22Rv1 (cell line): ENCODE measurements around the gene CPSF3.
"Not testable (repeated sequence)": the region's sequence is repeated elsewhere in the genome, so short reads cannot be mapped to it uniquely, and the experiment has no call there.

Experiments used
- H3K27ac ChIP-seq: fragments of 450-650 bp; 2 replicates; pipeline ENCODE4 v1.5.1; 2017
- ZFX ChIP-seq: fragments of 450-650 bp; IDR thresholded peaks from 2 replicates; pipeline ENCODE4 v1.6.1; 2017; ENCODE audit warnings: antibody characterized with exemption, borderline replicate concordance
- TF ChIP-seq, protein P1 (sequence below): fragments of 450-650 bp; IDR thresholded peaks from 2 replicates; pipeline ENCODE4 v1.5.1; 2017; ENCODE audit warnings: mild to moderate bottlenecking

The CPSF3 gene

DNA sequence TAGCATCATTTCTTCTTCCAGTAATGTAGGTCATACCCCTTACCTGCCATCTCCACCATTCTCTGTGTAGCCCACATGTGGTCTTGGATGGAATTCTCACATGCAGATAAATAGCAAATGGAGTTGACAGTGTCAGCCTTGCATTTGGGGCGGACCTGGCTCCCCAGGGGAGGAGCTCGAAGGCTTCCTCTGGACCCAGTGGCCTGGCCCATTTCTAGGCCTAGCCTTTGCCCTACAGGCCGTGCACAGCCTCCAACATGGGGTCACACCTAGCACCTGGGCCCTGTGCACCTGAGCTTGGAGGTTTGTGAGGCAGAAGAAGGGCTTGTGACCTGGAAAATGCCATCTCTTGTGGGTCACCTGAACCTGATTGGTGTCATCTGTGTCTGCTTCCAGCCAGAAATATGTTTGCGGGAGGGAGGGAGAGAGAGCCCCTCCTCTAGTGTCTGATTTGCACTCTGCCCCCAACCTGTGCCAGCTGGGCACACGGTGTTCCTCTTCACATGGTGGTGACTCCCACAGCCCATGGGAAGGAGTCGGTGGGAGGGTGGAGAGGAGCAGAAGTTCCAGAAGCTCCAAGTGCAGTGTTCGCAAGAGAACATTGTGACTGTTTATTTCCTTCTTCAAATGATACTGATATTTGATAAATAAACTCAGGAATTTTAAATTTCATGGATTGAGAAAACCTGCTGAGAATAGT, 33.2 kb upstream of the CPSF3 start:
- no peak overlapping the region for H3K27ac ChIP-seq
- TF ChIP-seq, protein P1, sequence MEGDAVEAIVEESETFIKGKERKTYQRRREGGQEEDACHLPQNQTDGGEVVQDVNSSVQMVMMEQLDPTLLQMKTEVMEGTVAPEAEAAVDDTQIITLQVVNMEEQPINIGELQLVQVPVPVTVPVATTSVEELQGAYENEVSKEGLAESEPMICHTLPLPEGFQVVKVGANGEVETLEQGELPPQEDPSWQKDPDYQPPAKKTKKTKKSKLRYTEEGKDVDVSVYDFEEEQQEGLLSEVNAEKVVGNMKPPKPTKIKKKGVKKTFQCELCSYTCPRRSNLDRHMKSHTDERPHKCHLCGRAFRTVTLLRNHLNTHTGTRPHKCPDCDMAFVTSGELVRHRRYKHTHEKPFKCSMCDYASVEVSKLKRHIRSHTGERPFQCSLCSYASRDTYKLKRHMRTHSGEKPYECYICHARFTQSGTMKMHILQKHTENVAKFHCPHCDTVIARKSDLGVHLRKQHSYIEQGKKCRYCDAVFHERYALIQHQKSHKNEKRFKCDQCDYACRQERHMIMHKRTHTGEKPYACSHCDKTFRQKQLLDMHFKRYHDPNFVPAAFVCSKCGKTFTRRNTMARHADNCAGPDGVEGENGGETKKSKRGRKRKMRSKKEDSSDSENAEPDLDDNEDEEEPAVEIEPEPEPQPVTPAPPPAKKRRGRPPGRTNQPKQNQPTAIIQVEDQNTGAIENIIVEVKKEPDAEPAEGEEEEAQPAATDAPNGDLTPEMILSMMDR: no peak
- no peak for TF ChIP-seq ZFX

DNA sequence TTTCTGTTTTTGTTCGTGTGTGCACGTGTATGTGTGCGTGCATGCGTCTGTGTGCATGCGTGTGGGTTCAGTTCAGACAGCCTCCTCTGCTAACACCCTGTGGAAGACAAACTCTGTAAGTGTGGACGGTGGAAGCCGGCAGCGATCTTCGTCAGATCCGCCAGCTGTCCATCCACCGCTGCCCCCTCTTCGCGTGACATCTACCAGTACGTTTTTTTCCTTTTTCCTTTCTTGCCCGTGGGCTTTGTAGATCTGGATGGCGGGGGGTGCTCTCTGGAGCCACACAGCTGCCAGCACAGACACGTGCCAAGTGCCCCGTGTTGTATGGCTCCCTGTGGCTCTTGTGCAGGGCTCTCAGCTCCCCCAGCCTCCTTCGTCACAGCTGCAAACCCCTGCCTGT, 32.5 kb upstream of the CPSF3 start:
- TF ChIP-seq ZFX: no peak
- TF ChIP-seq, protein P1: no peak

DNA sequence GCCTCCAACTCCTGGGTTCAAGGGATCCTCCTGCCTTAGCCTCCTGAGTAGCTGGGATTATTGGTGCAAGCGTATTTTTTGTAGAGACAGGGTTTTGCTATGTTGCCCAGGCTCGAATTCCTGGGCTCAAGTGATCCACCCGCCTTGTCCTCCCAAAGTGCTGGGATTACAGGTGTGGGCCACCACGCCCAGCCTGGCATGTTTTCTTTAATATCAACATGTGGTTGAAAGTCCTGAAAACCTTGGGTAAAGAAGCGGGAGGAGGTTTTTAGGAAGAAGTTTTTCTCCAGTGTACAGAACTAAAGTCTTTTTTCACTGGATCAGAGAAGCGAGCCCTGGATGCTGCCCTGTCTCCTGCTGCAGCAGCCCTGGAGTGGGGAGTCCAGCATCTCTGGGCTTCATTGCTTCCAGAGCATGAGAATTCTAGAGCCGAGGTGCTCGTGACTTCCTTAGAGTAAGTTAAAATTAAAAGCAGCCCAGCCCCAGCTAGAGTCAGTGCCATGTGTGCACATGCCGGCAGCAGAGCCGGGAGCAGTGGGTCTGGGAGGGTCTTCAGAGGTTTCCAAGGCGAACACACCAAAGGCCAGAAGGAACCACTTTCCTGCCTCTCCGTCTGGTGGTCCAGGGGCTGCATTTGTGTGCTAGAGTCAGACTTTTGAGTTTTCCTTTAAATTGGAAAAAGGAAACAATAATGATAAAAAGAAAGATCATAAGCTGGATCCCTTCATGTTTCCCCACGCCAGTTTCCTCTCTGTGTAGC, 31.3 kb upstream of the CPSF3 start:
- TF ChIP-seq, protein P1: no peak
- no peak for TF ChIP-seq ZFX
- no peak overlapping the region for H3K27ac ChIP-seq

More for the DNA sequence above, 32.5 kb upstream of the CPSF3 start:
- no peak overlapping the region for H3K27ac ChIP-seq

DNA sequence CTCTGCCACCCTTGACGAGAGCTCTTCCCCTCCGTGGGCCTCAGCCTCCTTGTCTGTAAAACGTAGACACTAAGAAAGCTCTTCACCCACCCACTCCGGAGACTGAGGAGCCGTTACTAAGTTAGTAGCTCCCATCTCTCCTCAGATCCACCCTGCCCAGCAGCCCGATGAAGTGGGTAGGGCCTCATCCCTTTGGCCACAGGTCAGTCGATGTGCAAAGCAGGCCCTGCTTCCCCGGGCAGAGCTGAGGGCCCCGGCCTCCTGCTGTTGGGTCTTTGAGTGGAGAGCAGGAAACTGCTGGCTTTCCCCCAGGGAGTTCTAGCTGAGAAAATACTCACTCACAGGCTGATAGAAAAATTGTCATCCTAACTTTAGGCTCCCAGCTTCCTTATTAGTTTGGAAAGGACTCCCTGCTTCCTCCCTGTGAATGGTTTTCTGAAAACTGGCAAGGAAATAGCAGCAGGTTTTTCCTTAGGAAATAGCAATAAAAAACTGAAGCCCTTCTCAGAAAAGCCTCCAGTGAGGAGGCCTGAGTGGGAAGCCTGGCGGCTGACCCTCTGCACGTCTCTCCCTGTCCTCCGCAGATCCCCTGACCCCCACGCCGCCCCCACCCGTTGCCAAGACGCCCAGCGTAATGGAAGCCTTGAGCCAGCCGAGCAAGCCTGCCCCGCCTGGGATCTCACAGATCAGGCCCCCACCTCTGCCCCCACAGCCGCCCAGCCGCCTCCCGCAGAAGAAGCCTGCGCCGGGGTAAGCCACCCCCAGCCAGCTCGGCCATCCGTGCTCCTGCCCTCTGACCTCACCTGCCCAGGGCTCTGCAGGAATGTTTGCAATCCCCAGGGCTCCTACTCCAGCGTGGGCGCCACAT, 30.3 kb upstream of the CPSF3 start:
- TF ChIP-seq, protein P1: no peak
- TF ChIP-seq ZFX: no peak
- H3K27ac ChIP-seq: no peak overlapping the region

DNA sequence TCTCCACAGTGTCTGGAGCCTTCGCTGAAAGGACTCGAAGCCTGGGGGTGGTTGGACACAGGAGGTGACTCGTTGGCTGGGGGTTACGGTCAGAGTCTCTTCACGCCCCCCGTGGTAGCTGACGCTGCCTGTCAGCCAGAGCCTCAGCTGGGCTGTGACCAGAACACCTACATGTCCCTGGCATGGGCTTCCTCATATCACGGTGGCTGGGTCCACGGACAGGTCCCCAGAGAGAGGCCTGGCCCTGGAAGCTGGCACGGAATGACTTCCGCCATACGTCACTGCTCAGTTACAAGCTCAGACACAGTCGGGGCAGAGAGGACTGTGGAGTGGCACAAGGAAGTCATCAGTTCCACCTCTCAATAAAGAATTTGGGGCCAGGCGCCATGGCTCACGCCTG, 28.6 kb upstream of the CPSF3 start:
- TF ChIP-seq ZFX: no peak
- TF ChIP-seq, protein P1: no peak
- H3K27ac ChIP-seq: no peak overlapping the region

DNA sequence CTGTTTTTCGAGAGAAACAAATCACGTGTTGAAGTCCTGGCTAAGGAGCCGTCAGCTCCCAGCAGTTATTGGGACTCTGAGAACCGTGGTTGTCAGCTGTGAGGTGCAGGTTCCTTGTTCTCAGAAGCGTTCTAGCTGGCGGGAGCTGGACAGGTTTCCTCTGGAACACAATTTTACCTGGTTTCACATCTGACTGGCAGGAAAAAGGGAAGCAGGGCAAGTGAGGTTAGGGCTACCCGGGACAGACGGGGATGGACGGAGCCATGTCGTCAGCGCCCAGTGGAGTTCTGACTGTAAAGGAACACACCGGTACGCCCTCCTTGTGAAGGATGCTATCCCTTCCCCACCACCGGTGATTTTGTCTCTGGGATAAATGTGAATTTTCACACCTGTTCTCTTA, 26.3 kb upstream of the CPSF3 start:
- no peak overlapping the region for H3K27ac ChIP-seq
- TF ChIP-seq ZFX: no peak
- TF ChIP-seq, protein P1: no peak

DNA sequence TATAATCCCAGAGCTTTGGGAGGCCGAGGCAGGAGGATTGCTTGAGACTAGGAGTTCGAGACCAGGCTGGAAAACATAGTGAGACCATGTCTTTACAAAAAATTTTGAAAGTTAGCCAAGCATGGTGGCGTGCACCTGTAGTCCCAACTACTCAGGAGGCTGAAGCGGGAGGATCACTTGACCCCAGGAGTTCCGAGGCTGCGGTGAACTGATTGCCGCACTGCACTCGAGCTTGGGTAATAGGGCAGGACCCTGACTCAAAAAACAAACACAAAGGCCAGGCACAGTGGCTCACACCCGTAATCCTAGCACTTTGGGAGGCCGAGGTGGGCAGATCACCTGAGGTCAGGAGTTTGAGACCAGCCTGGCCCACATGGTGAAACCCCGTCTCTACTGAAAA, 25.2 kb upstream of the CPSF3 start:
- not testable (repeated sequence) for H3K27ac ChIP-seq
